HCT116 (cell line): ENCODE results near the gene PJA1. TPM values are rescaled to one million over a fixed set of nuclear protein-coding genes. Genes with fewer than 3 reads are reported as not detected.

Source experiments
- ATAC-seq: fragments of 200-7000 bp; cut with Tn5 transposase; 2 replicates; pipeline ENCODE4 v1.9.1; 2020; ENCODE audit warnings: mild to moderate bottlenecking, moderate library complexity
- BruUV-seq: library from RNA; stranded (reverse); fragments of 400-500 nt; replicated peaks from 2 replicates; lab custom pipeline; 2021; lab: Mats Ljungman, UMichigan
- CTCF ChIA-PET: fragments of 300-600 bp; sonication (Branson Sonifier 250); formaldehyde crosslinking; loops from one replicate; lab custom pipeline; 2021; ENCODE audit warnings: antibody characterized with exemption; lab: Charles Lee
- POLR2A ChIA-PET: fragments of 300-600, 350-600 bp; sonication (Branson Sonifier 250); formaldehyde crosslinking; loops from one replicate; lab custom pipeline; 2021; ENCODE audit warnings: antibody characterized with exemption; lab: Charles Lee
- RAD21 ChIA-PET, 2 experiments: fragments of 300-600 bp; sonication (Branson Sonifier 250); formaldehyde crosslinking; loops; one replicate each; lab custom pipeline; 2023; ENCODE audit warnings: low total read pairs in 2 of 2; ENCODE audit not compliant: uncharacterized antibody in 2 of 2, unreplicated experiment in 2 of 2, low non-redundant PET in 1 of 2; lab: Charles Lee
- DNase-seq: peaks from one replicate; pipeline ENCODE4 v3.0.0-alpha.2; 2010; ENCODE audit warnings: low read depth, low spot score
- H2AFZ ChIP-seq: fragments of 200-600 bp; shearing (Covaris generic), sonication (generic); 2 replicates; pipeline ENCODE4 v1.6.1; 2017; ENCODE audit warnings: low read depth, mixed run types, mixed read lengths, antibody characterized with exemption, low read length; ENCODE audit not compliant: poor library complexity, severe bottlenecking
- H3K27ac ChIP-seq: 2 replicates; pipeline ENCODE4 v1.5.1; 2012; ENCODE audit warnings: low read depth, low read length
- H3K27me3 ChIP-seq: fragments of 200-600 bp; sonication (generic); 2 replicates; pipeline ENCODE4 v1.6.1; 2016; ENCODE audit warnings: mixed run types, low read length, mixed read lengths; ENCODE audit not compliant: insufficient read depth
- H3K36me3 ChIP-seq, 2 experiments: fragments of 200-500 bp in 1 of 2; fragments of 200-600 bp in 1 of 2; sonication (Bioruptor generic) in 1 of 2; sonication (generic) in 1 of 2; 2 replicates each; pipeline versions ENCODE4 v1.5.1 to v1.6.1; 2014 to 2016; ENCODE audit warnings: low read length in 2 of 2, inconsistent platforms in 1 of 2, mixed read lengths in 1 of 2, mixed run types in 1 of 2; ENCODE audit not compliant: insufficient read depth in 2 of 2, control insufficient read depth in 1 of 2
- H3K4me1 ChIP-seq, 2 experiments: fragments of 200-600 bp in 1 of 2; sonication (generic) in 1 of 2; 2 replicates each; pipeline versions ENCODE4 v1.5.1 to v1.6.1; 2012 to 2017; ENCODE audit warnings: low read length in 2 of 2, inconsistent platforms in 1 of 2, mild to moderate bottlenecking in 1 of 2, mixed read lengths in 1 of 2, mixed run types in 1 of 2, moderate library complexity in 1 of 2; ENCODE audit not compliant: insufficient read depth in 2 of 2, control insufficient read depth in 1 of 2
- H3K4me2 ChIP-seq: fragments of 200-600 bp; sonication (generic); 2 replicates; pipeline ENCODE4 v1.6.1; 2017; ENCODE audit warnings: mixed run types, low read length, mixed read lengths
- H3K4me3 ChIP-seq, 2 experiments: fragments of 200-600 bp in 1 of 2; sonication (generic) in 1 of 2; replicated peaks in 1 of 2; 2 replicates each; pipeline ENCODE4 v1.5.1; 2011 to 2016; ENCODE audit warnings: low read length in 2 of 2, control low read depth in 1 of 2, low read depth in 1 of 2, mild to moderate bottlenecking in 1 of 2, mixed read lengths in 1 of 2, mixed run types in 1 of 2
- H3K79me2 ChIP-seq: fragments of 200-600 bp; sonication (generic); 2 replicates; pipeline ENCODE4 v1.6.1; 2017; ENCODE audit warnings: mild to moderate bottlenecking, mixed run types, low read length, moderate library complexity, mixed read lengths; ENCODE audit not compliant: insufficient read depth
- H3K9ac ChIP-seq: fragments of 200-600 bp; sonication (generic); 2 replicates; pipeline ENCODE4 v1.6.1; 2016; ENCODE audit warnings: low read length, mixed read lengths
- H3K9me2 ChIP-seq: fragments of 200-600 bp; sonication (generic), shearing (Covaris generic); 2 replicates; pipeline ENCODE4 v1.6.1; 2017; ENCODE audit warnings: mixed run types, mild to moderate bottlenecking, moderate library complexity; ENCODE audit not compliant: insufficient read depth
- H3K9me3 ChIP-seq, 2 experiments: fragments of 200-500 bp in 1 of 2; fragments of 200-600 bp in 1 of 2; sonication (Bioruptor generic) in 1 of 2; sonication (generic) in 1 of 2; 2 replicates each; pipeline ENCODE4 v1.6.1; 2014 to 2017; ENCODE audit warnings: low read length in 2 of 2, mixed read lengths in 2 of 2, inconsistent platforms in 1 of 2, low read depth in 1 of 2, mild to moderate bottlenecking in 1 of 2, mixed run types in 1 of 2, moderate library complexity in 1 of 2; ENCODE audit not compliant: control insufficient read depth in 1 of 2, insufficient read depth in 1 of 2
- H4K20me1 ChIP-seq: fragments of 200-600 bp; sonication (generic), shearing (Covaris generic); 2 replicates; pipeline ENCODE4 v1.6.1; 2017; ENCODE audit warnings: mixed run types, mild to moderate bottlenecking, moderate library complexity; ENCODE audit not compliant: insufficient read depth
- ATF3 ChIP-seq: IDR thresholded peaks from 2 replicates; pipeline ENCODE4 v1.6.1; 2012
- CBX3 ChIP-seq: IDR thresholded peaks from 2 replicates; pipeline ENCODE4 v1.6.1; 2012; ENCODE audit warnings: low read depth
- CTCF ChIP-seq, 3 experiments: fragments of 200-600 bp in 1 of 3; sonication (generic) in 1 of 3; IDR thresholded peaks in 2 of 3; conservative IDR thresholded peaks in 1 of 3; 2 replicates each; pipeline ENCODE4 v1.5.1; 2012 to 2017; ENCODE audit warnings: low read depth in 2 of 3, low read length in 2 of 3, antibody characterized with exemption in 1 of 3, borderline replicate concordance in 1 of 3, control low read depth in 1 of 3, mild to moderate bottlenecking in 1 of 3, mixed read lengths in 1 of 3, mixed run types in 1 of 3, moderate library complexity in 1 of 3; ENCODE audit not compliant: insufficient read depth in 1 of 3
- ELF1 ChIP-seq: IDR thresholded peaks from 2 replicates; pipeline ENCODE4 v1.6.1; 2012; ENCODE audit warnings: low read depth, borderline replicate concordance
- EZH2phosphoT487 ChIP-seq: fragments of 200-600 bp; IDR thresholded peaks from 2 replicates; pipeline ENCODE4 v1.6.1; 2018; ENCODE audit warnings: antibody characterized with exemption, borderline replicate concordance
- MAX ChIP-seq: IDR thresholded peaks from 2 replicates; pipeline ENCODE4 v1.6.1; 2012
- REST ChIP-seq: IDR thresholded peaks from 2 replicates; pipeline ENCODE4 v1.6.1; 2012; ENCODE audit warnings: low read depth
- ZBTB33 ChIP-seq: IDR thresholded peaks from 2 replicates; pipeline ENCODE4 v1.6.1; 2011; ENCODE audit warnings: mild to moderate bottlenecking, low read length, moderate library complexity; ENCODE audit not compliant: insufficient replicate concordance; ENCODE audit errors: extremely low read depth
- ZNF274 ChIP-seq: fragments of 200-500 bp; sonication (Bioruptor generic); IDR thresholded peaks from 2 replicates; pipeline ENCODE4 v1.6.1; 2014; ENCODE audit warnings: mild to moderate bottlenecking, low read depth, low read length, inconsistent platforms
- intact Hi-C: fragments of 100-400 bp; cut with micrococcal nuclease; formaldehyde crosslinking; loops from 2 replicates; pipeline ENCODE4 v1.10.0; 2022
- total RNA-seq: library from RNA; stranded (reverse); gene quantifications from one replicate; pipeline ENCODE4 v1.2.1, GENCODE V29; 2021; ENCODE audit not compliant: unreplicated experiment

The PJA1 gene
- total RNA-seq, 1 experiment from 2014 or later = 15.7 TPM

GRCh38 chrX:69149466-69150280 is 15.6 kb downstream of the PJA1 start (continued):
- TF ChIP-seq ATF3 (no peak), ELF1 (no peak), EZH2phosphoT487 (no peak), REST (no peak), MAX (no peak), ZNF274 (no peak), CBX3 (no peak)

GRCh38 chrX:69148946-69149345 is 16.3 kb downstream of the PJA1 start:
- H4K20me1 ChIP-seq = no peaks in the 10 kb centered on the region
- no peak overlapping the region for H3K4me3 ChIP-seq
- H3K9me2 ChIP-seq = no peaks in the 10 kb centered on the region
- no peak overlapping the region for H3K9ac ChIP-seq
- intact Hi-C loops = no loop called here
- H3K9me3 ChIP-seq = no peaks in the 10 kb centered on the region
- no peaks in the 10 kb centered on the region for H3K27me3 ChIP-seq
- no peak for TF ChIP-seq CTCF (IDR thresholded peaks at IDR 0.05 in 2 of 3, conservative IDR thresholded peaks at IDR 0.05 in 1 of 3; ENCODE audit: borderline replicate concordance in 1 of 3, insufficient read depth in 1 of 3, low read depth in 2 of 3, low read length in 2 of 3)
- no peak for TF ChIP-seq ZBTB33
- TF ChIP-seq MAX = no peak
- no peak overlapping the region for H3K27ac ChIP-seq
- no peaks in the 10 kb centered on the region for H3K79me2 ChIP-seq
- ChIA-PET RAD21 (no interaction called here), CTCF (interaction anchor here (1.1 kb wide), 1 partner anchor 73 kb away, joined by 4 read pairs; no protein-coding TSS in a partner anchor), POLR2A (interaction anchor here (0.7 kb wide), 1 partner anchor 227 kb away, joined by 3 read pairs; no protein-coding TSS in a partner anchor)
- no peaks in the 10 kb centered on the region for H3K36me3 ChIP-seq
- no TSS peak for BruUV-seq
- no peak overlapping the region for H2AFZ ChIP-seq
- H3K4me2 ChIP-seq = peak overlapping the region; percentile 72; the same call in 1 of the 2 replicates
- DNase-seq = no peak
- no peak for ATAC-seq
- peaks cover 4 to 60% of the 10 kb centered on the region in 2 experiments; a peak in 3 of 4 replicates for H3K4me1 ChIP-seq
